Panc1 (cell line): Measurements from ENCODE around the gene TRDMT1.

Experiments
- REST ChIP-seq, 2 experiments: IDR thresholded peaks; 2 replicates each; pipeline ENCODE4 v1.6.1; 2011 to 2012; ENCODE audit warnings: low read depth in 2 of 2, control low read depth in 1 of 2, low read length in 1 of 2, mild to moderate bottlenecking in 1 of 2, moderate library complexity in 1 of 2; ENCODE audit not compliant: insufficient read depth in 1 of 2
- TF ChIP-seq, protein P1 (sequence below): fragments of 450-650 bp; IDR thresholded peaks from 2 replicates; pipeline ENCODE4 v1.5.1; 2017; ENCODE audit warnings: mild to moderate bottlenecking

DNA sequence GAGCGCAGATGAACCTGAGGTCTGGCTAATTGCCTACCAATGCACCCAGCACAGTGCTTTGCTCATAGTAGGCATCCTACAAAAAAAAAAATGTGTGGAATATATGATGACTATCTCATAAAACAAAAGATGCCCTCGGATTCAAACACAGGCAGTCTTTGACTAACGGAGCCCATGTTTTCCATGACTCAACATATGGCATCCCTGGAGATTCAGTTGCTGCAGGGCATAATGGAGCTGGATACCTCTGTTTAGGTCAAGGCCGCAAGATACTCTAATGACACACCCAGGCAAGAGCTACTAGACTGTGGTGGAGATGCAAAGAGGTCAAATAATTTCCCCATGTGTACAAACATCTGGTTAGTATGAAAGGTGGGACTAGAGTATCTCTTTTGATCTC lies 88.1 kb downstream of the TRDMT1 start:
- TF ChIP-seq REST (IDR thresholded peaks at IDR 0.05; ENCODE audit: insufficient read depth in 1 of 2, low read depth in 2 of 2, low read length in 1 of 2) = no peak
- TF ChIP-seq, protein P1, sequence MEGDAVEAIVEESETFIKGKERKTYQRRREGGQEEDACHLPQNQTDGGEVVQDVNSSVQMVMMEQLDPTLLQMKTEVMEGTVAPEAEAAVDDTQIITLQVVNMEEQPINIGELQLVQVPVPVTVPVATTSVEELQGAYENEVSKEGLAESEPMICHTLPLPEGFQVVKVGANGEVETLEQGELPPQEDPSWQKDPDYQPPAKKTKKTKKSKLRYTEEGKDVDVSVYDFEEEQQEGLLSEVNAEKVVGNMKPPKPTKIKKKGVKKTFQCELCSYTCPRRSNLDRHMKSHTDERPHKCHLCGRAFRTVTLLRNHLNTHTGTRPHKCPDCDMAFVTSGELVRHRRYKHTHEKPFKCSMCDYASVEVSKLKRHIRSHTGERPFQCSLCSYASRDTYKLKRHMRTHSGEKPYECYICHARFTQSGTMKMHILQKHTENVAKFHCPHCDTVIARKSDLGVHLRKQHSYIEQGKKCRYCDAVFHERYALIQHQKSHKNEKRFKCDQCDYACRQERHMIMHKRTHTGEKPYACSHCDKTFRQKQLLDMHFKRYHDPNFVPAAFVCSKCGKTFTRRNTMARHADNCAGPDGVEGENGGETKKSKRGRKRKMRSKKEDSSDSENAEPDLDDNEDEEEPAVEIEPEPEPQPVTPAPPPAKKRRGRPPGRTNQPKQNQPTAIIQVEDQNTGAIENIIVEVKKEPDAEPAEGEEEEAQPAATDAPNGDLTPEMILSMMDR = no peak
